DMS79 (cell line): Measurements from ENCODE around the gene CCR2.
"Not testable (repeated sequence)": the region's sequence is repeated elsewhere in the genome, so short reads cannot be mapped to it uniquely, and the experiment has no call there.

Experiments
- DNase-seq: peaks from one replicate; lab custom pipeline; 2025; lab: John Stamatoyannopoulos, UW

Gene CCR2

DNA sequence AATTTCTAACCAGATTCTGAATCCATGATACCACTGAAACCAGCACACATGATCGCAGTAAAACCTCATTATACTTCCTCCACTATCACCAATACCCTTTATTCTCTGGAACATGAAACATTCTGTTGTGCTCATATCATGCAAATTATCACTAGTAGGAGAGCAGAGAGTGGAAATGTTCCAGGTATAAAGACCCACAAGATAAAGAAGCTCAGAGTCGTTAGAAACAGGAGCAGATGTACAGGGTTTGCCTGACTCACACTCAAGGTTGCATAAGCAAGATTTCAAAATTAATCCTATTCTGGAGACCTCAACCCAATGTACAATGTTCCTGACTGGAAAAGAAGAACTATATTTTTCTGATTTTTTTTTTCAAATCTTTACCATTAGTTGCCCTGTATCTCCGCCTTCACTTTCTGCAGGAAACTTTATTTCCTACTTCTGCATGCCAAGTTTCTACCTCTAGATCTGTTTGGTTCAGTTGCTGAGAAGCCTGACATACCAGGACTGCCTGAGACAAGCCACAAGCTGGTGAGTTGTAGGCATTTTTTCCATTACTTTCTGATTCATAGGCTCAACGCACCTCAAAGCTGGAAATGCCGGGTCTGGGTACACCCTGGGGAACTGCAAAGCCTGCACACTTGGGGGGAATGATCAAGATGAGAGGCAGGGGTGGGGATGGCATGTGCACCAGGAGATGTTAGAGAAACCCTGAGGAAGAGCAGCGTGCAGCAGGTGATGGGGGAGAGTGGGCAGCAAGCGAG is at the start of gene CCR2:
Gene CCR2 (plus strand): TSS at position 465 of the 764 bp plus-strand sequence. CDS start 3,417 bp downstream, outside the sequence.
- no peak for DNase-seq

DNA sequence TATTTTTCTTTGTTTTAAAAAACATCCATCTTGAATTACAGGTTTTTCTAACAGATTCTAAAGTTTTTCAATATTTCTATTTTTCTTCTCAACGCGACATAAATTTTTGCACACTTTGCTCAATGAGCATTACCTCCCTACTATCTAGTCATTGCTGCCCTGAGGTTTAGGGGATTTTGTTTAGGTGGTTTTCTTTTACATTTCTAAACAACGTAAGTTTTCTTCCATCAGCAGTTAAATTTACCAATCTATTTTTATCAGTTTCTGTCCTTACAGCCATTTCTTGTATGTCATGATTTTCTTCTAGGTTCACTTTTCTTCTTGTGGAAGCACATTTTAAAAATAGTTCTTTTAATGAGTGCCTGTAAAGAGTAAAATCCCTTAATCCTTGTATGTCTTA is 49.2 kb upstream of the CCR2 start:
- DNase-seq: no peak

- no peak for DNase-seq
These were observed 40.9 kb upstream of the CCR2 start for GRCh38 chr3:46312991-46313390.

DNA sequence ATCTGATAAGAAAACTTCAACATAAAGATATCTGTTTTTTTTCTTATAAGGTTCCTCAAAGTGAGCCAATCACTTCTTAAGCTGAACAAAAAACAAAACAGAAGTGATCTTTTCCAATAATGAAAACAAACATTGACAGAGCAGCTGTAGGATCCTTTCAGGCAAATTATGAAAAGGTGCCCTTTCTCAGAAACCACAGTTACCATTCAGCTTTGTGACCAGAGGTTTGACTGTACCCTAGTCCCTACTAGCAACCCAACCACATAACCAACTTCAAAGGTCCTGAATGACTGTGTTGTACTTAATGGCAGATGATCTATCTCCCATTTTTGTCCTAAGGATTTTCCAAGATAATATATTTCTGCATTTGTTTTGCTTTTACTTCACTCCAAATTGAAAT is 39.4 kb upstream of the CCR2 start:
- no peak for DNase-seq

GRCh38 chr3:46316206-46316605 is 37.7 kb upstream of the CCR2 start:
- no peak for DNase-seq

GRCh38 chr3:46318207-46318927 is 35.5 kb upstream of the CCR2 start:
- DNase-seq: no peak

- no peak for DNase-seq
These were observed 32.3 kb upstream of the CCR2 start for GRCh38 chr3:46321461-46322104.

DNA sequence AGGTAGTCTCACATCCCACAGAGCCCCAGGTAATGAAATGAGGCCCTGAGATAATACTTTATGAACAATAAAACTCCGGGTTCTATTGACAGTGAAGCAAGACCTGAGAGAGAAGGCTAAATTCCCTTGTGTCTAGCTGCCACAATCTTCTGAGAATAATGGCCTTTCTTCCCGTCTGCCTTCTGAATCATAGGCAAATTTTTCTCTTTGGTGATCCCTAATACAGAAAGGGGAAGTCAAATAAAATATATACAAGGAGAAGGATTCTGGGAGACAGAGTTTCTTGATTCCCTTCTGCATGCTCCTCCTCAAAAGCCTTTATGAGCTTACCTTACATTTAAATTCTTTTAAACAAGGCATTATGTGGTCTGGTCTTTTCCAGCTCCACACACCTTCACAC is 29.9 kb upstream of the CCR2 start:
- no peak for DNase-seq

- DNase-seq: no peak
These were observed 28.1 kb upstream of the CCR2 start for GRCh38 chr3:46325645-46326300.

DNA sequence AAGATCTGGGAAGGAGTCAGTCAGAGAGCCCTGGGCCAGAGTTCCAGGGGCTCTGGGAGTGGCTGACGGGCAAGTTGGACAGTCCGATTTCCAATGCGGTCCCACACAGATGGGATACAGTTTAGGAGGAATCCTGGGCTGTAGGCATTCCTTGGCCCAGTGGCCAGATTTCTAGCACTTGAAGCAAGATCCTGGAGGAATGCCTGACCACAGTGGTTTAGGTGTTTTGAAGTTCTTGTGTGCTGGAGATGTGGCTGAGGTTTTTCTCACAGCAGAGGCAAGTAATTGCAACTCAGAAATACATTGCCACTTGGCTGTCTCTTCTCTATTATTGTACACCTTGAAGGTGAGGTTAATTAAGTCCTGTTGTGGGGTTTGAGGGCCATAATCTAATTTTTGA is 23.2 kb upstream of the CCR2 start:
- not testable (repeated sequence) for DNase-seq

- no peak for DNase-seq
These were observed 19.0 kb upstream of the CCR2 start for GRCh38 chr3:46334741-46335478.

DNA sequence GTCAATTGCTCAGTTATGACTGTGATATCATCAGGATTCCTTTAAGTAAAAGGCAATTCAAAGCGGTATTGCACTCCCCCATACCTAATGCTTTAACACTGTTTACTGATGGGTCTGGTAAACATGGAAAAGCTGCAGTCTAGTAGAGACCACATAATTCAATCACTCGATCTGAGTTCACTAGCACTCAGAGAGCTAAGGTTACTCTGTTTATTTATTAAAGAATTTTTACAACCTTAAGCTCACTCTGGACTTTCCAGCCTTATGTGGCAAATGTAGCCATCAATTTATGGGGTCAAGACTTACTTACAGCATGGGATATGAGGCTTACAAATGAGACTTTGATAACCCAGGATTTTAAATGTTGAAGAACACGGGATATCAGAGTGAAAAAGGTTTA is 18.4 kb upstream of the CCR2 start:
- no peak for DNase-seq

- no peak for DNase-seq
These were observed 16.0 kb upstream of the CCR2 start for GRCh38 chr3:46337911-46338310.

- DNase-seq: no peak
These were observed 15.1 kb upstream of the CCR2 start for GRCh38 chr3:46338840-46339239.

DNA sequence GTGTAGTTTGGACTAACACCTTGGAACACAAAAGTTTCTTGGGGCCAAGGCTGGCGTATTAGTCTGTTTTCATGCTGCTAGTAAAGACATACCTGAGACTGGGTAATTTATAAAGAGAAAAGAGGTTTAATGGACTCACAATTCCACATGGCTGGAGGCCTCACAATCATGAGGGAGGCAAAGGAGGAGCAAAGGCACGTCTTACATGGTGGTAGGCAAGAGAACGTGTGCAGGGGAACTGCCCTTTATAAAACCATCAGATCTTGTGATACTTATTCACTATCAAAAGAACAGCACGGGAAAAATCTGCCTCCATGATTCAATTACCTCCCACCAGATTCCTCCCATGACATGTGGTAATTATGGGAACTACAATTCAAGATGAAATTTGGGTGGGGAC is 9.4 kb upstream of the CCR2 start:
- DNase-seq: no peak

GRCh38 chr3:46348823-46349482 is 5.0 kb upstream of the CCR2 start:
- no peak for DNase-seq

GRCh38 chr3:46349484-46350261 is 4.2 kb upstream of the CCR2 start:
- no peak for DNase-seq

GRCh38 chr3:46350262-46350565 is 3.7 kb upstream of the CCR2 start:
- no peak for DNase-seq

DNA sequence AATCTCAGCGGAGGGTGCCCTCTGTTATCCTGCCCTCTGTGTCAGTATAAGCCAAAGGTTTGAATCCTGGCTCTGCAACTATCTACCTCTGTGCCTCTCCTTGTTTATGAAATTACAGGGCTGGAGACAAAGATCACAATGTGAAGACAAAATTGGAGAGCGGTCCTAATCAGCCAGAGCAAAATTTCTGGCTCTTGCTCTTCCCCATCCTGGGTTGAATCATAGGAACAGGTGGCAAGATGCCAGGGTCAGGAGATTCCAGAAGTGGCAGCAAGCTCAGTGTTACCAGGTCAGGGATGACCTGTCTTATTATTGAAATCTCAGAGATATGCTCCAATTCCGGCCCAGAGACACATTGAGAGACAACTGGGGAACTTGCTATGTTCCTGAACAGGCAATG is 2.3 kb upstream of the CCR2 start:
- no peak for DNase-seq

- DNase-seq: no peak
These were observed 821 bp upstream of the CCR2 start for GRCh38 chr3:46353090-46353489.

DNA sequence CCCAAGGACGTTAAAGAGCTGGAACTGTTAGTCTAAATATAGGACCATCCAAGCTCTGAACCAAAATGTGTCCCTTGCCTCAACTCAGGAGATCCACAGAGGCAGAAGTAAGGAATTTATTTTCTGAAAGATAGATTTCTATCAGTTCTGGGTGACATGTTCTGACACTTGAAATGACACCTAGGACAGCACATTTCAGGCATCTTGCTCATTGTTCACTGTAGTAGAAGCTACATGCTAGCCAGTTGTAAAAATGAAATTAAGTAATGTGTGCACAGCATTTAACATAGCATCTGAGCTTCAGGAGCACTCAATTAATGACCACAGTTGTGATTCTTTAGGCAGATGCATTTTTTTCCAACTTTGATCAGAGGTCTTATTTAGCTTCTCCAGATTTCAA is 567 bp downstream of the CCR2 start:
- no peak for DNase-seq
